ENCODE measurements around the gene LRRK2.
"Not testable (repeated sequence)": the region's sequence is repeated elsewhere in the genome, so short reads cannot be mapped to it uniquely, and the experiment has no call there.

Gene LRRK2

GRCh38 chr12:40250652-40251051 is 25.9 kb downstream of the LRRK2 start:
- DNase-seq, result not testable (repeated sequence)

DNA sequence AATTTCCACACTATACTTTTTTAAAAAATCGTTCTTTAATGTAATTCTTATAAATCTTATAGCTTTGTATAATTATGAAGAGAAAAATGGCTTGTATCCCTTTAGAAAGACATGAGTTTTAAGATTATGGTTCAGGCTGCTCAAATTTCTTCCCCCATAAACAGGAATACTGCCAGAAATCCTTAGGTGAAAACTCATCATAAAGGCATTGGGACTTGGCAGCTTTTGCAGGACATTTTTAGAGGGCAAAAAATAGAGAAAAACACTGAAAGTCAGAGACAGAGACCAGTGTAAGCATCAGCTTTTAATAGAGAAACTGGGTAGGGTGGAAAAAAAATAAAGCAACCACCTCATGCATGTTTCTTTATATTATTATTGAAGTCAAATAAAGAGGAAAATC is 29.1 kb downstream of the LRRK2 start:
- DNase-seq, result no peak

- DNase-seq, result no peak
Observed at GRCh38 chr12:40254455-40255085, 29.8 kb downstream of the LRRK2 start.

- no peak for DNase-seq
Observed at GRCh38 chr12:40258371-40258770, 33.6 kb downstream of the LRRK2 start.

- DNase-seq, result no peak
Observed at GRCh38 chr12:40261937-40262336, 37.1 kb downstream of the LRRK2 start.

GRCh38 chr12:40262657-40263056 is 37.9 kb downstream of the LRRK2 start:
- no peak for DNase-seq

DNA sequence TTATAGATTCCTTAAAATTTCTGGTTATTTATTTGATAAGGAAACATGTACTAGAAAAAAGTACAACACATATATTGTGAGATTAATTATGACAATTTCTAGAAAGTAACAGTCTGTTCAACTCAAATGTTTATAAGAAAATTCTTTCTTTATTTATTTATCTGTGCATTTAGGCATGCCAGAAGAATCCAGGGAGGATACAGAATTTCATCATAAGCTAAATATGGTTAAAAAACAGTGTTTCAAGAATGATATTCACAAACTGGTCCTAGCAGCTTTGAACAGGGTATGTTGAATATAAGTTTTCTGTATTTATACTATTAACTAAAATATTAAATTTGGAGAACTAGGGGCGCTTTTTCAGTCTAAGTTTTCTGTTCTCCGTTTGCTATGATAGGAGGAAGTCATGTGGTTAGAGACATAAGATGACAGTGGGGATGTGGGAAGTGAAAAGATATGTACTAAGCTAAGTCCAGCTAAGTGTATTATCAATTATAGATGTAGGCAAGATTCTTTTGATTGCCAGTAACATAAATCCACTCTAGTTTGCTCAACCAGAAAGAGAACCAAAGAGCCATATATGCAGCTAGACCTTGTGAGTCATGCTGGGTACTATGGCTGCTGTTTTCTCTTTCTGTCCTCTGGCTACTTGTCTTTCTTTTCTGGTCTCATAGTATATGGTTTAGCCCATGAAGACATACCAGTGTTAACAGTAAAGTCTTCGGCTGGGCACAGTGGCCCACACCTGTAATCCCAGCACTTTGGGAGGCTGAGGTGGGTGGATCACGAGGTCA is 39.0 kb downstream of the LRRK2 start:
- no peak for DNase-seq

- no peak for DNase-seq
Observed at GRCh38 chr12:40271981-40272664, 47.3 kb downstream of the LRRK2 start.

DNA sequence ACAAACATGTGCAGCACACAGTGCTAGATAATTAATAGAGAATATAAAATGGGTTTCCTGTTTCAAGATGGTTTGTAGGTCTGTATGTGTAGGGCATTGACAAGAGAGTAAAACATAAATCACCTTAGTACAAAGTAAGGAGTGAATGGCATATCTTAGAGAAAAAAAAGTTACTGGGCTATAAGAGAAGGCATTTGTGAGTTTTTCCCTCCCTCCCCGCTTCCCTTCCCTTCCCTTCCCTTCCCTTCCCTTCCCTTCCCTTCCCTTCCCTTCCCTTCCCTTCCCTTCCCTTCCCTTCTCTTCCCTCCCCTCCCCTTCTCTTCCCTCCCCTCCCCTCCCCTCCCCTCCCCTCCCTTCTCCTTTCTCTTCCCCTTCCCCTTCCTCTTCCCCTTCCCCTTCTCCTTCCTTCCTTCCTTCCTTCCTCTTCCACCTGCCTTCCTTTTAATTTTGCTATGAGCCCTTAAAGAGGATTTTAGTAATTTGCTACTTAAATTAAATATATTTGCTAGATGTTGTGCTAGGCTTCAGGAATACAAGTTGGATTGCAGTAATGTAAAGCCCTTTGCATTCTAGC is 57.1 kb downstream of the LRRK2 start:
- DNase-seq, result no peak

DNA sequence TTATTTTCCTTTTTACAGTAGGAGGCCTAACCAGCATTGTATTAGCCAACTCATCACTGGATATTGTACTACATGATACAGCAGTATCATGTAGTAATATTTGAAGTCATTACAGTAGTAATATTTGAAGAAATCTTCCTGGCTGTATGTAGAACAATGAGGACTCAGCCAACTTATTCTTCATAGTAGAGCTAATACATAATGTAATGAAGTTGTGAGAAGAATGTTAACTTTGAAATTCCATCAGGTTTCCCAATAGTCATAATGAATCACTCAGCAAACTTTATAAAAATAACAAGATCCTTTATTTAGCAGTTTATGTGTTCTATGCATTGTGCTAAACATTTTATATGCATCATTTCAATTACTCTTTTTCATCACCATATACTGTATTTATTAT is 61.8 kb downstream of the LRRK2 start:
- DNase-seq, result no peak

DNA sequence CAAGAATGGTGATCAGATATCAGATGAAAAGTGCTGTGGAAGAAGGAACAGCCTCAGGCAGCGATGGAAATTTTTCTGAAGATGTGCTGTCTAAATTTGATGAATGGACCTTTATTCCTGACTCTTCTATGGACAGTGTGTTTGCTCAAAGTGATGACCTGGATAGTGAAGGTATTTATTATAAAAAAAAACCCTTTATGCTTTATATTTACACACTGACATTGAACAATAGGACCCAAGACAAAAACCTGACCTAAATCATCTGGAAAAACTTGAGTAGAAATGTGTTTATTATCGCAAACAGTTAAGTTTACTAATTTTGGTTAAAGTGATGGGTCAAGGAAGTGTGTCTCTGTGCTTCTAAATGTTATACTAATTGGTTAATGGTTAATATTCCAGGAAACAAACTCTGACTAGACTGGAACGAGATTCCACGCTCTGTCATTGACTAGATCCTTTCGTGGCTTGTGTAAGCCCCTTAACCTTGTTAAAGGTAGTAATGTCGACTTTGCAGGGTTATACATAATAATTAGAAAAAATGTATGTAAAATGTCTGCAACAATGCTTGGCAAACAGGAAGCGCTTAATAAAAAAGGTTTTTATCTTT is 62.7 kb downstream of the LRRK2 start:
- DNase-seq, result no peak

DNA sequence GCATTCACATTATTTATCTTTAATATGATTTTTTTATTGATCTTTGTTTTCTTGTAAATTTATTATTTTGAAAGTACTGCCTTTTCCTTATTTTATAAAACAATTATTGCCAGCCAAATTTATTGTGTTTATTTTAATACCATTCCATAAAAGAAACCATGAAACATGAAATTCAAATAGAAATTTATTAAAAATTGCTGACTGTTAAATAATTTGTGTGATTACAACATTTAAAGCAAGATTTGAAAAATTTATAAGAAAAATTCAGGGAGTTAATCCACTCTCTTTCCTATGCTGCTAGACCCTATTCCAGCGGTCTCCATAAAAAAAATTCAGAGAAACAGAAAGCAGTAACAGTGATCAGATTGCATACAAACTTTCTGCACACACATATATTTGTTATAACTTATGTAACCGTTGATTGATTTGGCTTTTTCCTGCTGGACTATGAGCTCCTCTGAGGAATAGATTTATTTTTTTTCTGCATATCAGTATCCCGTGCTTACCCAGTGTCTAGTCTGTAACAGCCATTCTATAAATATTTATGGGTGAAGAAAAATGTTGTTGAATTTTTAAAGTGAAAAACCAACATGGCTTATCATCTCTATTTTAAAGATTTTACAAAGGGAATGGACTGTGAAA is 68.1 kb downstream of the LRRK2 start:
- DNase-seq, result no peak

DNA sequence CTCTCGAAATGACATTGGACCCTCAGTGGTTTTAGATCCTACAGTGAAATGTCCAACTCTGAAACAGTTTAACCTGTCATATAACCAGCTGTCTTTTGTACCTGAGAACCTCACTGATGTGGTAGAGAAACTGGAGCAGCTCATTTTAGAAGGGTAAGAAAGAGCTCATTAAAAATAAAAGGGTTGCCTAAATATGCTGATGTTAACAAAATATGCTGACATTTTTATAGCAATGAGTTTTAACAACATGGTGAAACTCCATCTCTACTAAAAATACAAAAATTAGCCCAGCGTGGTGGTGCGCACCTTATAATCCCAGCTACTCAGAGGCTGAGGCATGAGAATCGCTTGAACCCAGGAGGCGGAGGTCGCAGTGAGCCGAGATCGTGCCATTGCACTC is 73.5 kb downstream of the LRRK2 start:
- DNase-seq, result no peak

- no peak for DNase-seq
Observed at GRCh38 chr12:40300490-40300889, 75.7 kb downstream of the LRRK2 start.

DNA sequence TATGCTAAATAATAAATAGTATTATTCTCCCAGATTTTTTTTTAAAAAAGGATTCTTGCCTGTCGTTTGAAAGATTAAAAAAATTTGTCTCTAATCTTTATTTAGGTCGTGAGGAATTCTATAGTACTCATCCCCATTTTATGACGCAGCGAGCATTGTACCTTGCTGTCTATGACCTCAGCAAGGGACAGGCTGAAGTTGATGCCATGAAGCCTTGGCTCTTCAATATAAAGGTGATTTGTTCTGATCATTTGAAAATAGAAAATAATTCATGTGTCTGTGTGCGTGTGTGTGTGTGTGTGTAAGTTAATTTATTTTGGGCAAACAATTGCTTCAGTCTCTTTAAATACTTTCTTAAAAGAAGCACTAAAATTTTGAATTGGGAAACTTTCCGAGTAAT is 84.2 kb downstream of the LRRK2 start:
- no peak for DNase-seq

DNA sequence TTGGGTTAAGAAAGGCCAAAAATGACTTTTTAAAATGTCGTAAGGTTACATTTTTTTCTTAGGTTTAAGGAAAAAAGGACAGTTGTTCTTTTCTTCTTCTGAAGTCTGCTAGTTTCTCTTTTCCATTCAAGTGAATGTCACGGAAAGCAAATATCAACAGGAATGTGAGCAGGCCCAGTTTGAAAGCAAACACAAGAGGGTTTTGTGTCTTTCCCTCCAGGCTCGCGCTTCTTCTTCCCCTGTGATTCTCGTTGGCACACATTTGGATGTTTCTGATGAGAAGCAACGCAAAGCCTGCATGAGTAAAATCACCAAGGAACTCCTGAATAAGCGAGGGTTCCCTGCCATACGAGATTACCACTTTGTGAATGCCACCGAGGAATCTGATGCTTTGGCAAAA is 85.4 kb downstream of the LRRK2 start:
- no peak for DNase-seq

- no peak for DNase-seq
Observed at GRCh38 chr12:40312196-40312595, 87.4 kb downstream of the LRRK2 start.

- DNase-seq, result no peak
Observed at GRCh38 chr12:40312982-40313576, 88.3 kb downstream of the LRRK2 start.

GRCh38 chr12:40313928-40314327 is 89.1 kb downstream of the LRRK2 start:
- DNase-seq, result no peak

DNA sequence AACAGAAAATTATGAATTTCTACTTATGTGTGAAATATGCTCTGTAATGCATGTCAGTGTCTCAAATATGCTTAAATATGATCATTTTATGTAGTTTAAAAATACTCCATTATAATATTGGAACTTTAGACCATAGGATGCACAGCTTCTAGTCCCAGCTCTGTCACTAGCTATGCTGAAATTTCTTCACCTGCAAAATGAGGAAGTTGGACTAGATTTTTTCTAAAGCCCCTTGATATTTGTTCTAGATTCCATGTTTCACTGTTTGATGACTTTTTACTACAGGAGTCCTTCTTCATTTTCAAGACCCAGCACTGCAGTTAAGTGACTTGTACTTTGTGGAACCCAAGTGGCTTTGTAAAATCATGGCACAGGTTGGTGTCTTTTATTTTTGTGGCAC is 90.1 kb downstream of the LRRK2 start:
- DNase-seq, result no peak

- no peak for DNase-seq
Observed at GRCh38 chr12:40315375-40315774, 90.6 kb downstream of the LRRK2 start.

DNA sequence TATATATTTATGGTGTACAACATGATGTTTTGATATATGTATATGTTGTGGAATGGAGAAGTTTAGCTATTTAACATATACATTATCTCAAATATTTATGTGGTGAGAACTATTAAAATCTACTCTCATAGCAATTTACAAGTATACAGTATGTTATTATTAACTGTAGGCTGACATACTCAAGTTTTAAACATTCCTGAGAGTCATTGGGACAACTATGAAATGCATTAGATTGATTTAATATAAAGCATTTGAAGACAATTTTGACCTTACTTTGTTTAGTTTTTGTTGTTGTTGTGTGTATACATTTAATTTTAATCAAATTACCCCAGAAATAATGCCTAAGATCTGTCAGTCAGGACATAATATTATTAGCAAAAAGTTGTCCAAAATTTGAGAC is 99.5 kb downstream of the LRRK2 start:
- DNase-seq, result no peak

Measured in SHP77 treated with DMSO at 0.1 percent for 48 hours (cell line).